HG02943 (cell line): Measurements from ENCODE around the gene ERAL1.
"Not testable (repeated sequence)": the region's sequence is repeated elsewhere in the genome, so short reads cannot be mapped to it uniquely, and the experiment has no call there.

ENCODE experiments used
- ATAC-seq: cut with Tn5 transposase; IDR thresholded peaks from one replicate; pipeline ENCODE4 v1.9.1; 2021; ENCODE audit warnings: mild to moderate bottlenecking, low read depth, moderate library complexity; ENCODE audit not compliant: unreplicated experiment

ERAL1 gene

GRCh38 chr17:28848667-28849066 is 6.1 kb upstream of the ERAL1 start:
- not testable (repeated sequence) for ATAC-seq

DNA sequence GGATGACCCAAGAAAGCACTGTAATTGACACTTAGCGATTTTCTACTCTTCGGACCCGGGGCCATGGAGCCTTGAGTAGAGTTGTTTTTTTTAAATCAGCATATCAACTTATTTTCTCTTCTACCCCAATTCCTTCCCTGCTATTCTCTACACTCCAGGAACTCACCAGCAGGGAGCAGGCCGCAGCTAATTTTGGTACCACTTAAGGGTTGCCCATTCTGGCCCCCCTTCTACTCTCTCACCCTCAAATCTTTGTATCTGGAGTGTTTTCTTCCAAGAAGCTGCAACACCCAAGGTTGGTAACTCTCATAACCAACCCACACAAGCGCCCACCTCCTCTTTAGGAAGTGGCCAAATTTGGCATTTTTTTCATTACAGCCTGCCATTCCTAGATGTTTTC is 5.5 kb upstream of the ERAL1 start:
- no peak for ATAC-seq

DNA sequence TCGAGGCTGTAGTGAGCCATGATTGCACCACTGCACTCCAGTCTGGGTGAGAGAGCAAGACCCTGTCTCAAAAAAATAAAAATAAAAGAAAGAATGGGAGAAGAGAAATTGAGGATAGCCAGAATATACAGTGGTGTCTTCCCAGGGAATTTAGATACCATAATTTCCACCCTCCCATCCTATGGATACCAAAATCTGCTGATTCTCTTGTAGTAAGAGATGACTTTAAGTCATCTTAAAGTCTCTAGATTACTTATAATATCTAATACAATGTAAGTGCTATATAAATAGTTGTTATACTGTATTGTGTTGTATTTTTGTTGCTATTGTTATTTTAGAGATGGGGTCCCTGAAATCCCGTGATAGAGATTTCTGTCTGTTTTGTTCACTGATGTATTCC is 1.5 kb upstream of the ERAL1 start:
- no peak for ATAC-seq

DNA sequence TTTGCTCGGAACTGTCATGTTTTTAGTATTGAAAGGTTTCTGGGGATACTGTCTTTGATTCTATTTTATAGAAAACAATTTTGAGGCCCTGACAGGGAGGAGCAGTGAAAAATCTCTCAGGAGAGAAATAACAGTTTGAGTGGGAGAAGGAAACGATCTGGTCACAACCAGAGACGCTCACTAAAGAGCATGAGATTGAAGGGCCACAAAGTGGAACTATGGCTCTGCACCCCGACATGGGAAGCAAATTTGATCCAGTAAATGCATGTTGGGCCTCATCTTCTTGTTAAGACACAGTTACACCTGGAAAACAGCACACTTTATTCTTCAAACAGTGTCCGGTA is 492 bp downstream of the ERAL1 start:
- no peak for ATAC-seq

- no peak for ATAC-seq
Measured at GRCh38 chr17:28856028-28856574, 1.3 kb downstream of the ERAL1 start.

DNA sequence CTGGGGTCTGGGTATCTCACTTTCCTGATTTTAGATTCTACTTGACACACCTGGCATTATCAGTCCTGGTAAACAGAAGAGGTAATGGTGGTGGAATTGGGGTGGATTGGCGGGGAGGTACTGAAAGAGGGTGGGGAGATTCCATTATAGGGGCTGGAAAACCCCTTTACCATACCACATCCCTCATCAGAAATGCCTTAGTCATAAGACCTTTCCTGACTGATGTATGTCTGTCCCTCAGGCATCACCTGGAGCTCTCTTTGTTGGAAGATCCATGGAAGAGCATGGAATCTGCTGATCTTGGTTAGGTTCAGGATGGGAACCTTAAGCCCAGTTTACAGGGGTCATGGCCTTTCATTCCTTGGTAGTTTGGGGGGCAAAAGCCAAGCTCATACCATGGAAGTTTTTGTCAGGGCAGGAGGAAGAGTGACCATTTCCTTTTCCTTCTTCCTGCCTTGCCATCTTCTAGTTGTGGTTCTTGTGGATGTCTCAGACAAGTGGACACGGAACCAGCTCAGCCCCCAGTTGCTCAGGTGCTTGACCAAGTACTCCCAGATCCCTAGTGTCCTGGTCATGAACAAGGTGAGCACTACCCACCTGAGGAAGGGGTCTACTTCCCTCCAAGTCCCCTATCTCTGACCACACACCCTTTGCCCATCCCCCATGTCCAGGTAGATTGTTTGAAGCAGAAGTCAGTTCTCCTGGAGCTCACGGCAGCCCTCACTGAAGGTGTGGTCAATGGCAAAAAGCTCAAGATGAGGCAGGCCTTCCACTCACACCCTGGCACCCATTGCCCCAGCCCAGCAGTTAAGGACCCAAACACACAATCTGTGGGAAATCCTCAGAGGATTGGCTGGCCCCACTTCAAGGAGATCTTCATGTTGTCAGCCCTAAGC is 3.3 kb downstream of the ERAL1 start:
- no peak for ATAC-seq

- no peak for ATAC-seq
Measured at GRCh38 chr17:28858801-28859355, 4.1 kb downstream of the ERAL1 start.

DNA sequence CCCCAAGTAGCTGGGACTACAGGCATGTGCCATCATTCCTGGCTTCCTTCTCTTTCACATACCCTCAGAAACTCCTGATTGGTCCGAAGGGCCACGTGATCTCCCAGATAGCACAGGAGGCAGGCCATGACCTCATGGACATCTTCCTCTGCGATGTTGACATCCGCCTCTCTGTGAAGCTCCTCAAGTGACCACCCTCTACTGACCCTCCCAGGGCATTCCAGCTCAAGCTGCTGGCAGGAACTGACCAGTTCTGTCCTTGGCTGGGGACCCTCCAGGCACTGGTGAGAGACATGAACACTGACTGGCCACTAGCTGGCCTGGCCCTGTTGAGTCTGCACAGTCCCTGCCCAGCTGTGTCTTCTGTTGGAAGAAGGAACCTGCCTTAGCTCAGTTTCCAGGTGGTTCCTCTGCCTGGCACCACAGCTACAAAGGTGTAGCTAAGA is 5.6 kb downstream of the ERAL1 start:
- no peak for ATAC-seq

GRCh38 chr17:28861393-28862203 is 6.8 kb downstream of the ERAL1 start:
- ATAC-seq, result no peak

GRCh38 chr17:28862561-28862960 is 7.7 kb downstream of the ERAL1 start:
- ATAC-seq, result no peak

- no peak for ATAC-seq
Measured at GRCh38 chr17:28863953-28864352, 9.1 kb downstream of the ERAL1 start.

GRCh38 chr17:28864991-28865849 is 10.4 kb downstream of the ERAL1 start:
- no peak for ATAC-seq

GRCh38 chr17:28865946-28866752 is 11.3 kb downstream of the ERAL1 start:
- no peak for ATAC-seq

DNA sequence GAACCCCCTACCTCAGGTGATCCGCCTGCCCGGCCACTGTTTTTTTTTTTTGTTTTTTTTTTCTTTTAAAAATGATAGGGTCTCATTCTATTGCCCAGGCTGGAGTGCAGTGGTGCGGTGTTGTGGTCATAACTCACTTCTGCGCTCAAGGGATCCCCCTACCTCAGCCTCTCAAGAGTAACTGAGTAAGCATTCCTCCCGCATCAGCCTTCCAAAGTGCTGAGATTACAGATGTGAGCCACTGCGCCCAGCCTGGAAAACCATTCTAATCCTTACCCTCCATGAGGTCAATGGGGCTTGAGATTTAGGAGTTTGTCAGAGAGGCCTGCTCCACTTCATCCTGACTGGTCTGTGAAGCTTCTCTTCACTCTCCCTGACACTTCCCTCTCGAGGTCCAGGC is 12.5 kb downstream of the ERAL1 start:
- no peak for ATAC-seq

DNA sequence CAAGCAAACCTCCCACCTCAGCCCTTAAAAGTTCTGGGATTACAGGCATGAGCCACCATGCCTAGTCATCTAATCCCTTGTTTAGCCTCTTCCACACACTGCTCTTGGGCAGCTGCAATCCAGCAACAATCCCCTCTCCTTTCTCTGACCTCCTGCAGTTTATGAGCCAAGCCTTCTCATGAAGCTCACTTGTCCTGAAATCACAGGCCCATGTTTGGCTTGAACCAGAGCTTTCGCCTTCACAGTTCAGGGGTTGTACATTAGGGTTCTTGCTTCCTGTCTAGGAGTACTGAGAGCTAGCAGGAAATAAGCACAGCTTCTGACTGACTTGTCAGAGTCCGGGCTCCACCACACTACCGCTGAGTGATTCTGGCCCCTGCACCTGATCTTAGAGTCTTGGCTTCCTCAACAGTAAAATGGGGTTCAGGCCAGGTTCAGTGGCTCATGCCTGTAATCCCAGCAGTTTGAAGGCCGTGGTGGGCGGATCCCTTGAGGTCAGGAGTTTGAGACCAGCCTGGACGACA is 16.3 kb downstream of the ERAL1 start:
- peak; percentile 77 for ATAC-seq

DNA sequence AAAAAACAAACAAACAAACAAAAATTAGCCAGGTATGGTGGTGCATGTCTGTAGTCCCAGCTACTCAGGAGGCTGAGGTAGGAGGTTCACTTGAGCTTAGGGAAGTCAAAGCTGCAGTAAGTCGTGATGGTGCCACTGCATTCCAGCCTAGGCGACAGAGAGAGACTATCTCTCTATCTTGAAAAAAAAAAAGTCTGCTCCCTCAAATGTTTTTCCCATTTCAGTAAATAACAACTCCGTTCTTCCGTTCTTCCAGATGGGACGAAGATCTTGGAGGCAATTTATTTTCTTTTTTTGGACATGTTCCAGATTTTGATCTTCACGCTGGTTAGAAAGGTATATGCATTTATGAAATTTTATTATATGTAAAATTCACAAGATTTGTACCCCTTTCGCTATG is 19.0 kb downstream of the ERAL1 start:
- no peak for ATAC-seq

GRCh38 chr17:28874750-28875149 is 19.9 kb downstream of the ERAL1 start:
- no peak for ATAC-seq

DNA sequence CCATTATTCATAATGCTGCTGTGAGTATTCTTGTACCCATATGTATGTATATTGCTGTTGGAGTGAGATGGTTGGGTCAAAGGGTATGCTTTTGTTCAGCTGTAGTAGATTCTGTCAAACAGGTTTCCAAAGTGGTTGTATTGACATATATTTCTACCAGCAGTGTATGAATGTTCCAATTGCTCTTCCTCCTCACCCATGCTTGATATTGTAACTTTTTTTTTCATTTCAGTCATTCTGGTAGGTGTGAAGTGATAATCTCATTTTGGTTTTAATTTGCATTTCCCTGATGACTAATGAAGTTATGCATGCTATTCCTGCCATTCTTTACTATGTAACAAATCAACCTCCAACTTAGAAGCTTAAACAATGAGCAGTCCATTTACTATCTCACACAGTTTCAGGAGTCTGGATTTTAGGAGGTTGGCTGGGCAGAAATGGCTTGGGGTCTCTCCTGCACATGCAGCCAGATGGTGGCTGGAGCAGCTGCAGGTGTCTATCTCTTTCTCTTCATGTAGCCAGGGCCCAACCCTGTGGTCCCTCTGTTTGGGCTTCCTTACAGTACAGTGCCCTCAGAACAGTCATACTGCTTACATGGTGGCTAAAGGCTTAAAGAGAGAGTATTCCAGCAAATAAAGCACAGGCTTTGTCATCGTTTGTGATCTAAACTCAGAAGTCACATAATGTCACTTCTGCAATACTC is 21.2 kb downstream of the ERAL1 start:
- no peak for ATAC-seq
